Upper lobe of left lung (tissue), 4 donors: ENCODE measurements around the gene KLHL30.

Experiments used
- EP300 ChIP-seq, 4 donors: sonication (generic); formaldehyde crosslinking; IDR thresholded peaks; one replicate each; pipeline ENCODE4 v1.5.1; 2017; ENCODE audit warnings: antibody characterized with exemption in 4 of 4, control low read depth in 2 of 4
- POLR2A ChIP-seq, 4 donors: fragments of 450-650 bp; IDR thresholded peaks; one replicate each; pipeline ENCODE4 v1.5.1; 2016 to 2017; ENCODE audit warnings: antibody characterized with exemption in 4 of 4, mild to moderate bottlenecking in 2 of 4
- POLR2AphosphoS5 ChIP-seq, 2 donors: sonication (generic); formaldehyde crosslinking; IDR thresholded peaks; one replicate each; pipeline ENCODE4 v1.5.1; 2017; ENCODE audit warnings: antibody characterized with exemption in 2 of 2
- TF ChIP-seq, protein P1 (sequence below), 6 experiments: fragments of 450-650 bp in 4 of 6; fragments of 200-600 bp in 2 of 6; sonication (generic) in 2 of 6; IDR thresholded peaks; one replicate each; pipeline ENCODE4 v1.5.1; 2016 to 2019; ENCODE audit warnings: antibody characterized with exemption in 6 of 6

- TF ChIP-seq POLR2A (IDR thresholded peaks at IDR 0.05) (no peak), POLR2AphosphoS5 (IDR thresholded peaks at IDR 0.05) (no peak), EP300 (IDR thresholded peaks at IDR 0.05) (no peak)
- TF ChIP-seq, protein P1, sequence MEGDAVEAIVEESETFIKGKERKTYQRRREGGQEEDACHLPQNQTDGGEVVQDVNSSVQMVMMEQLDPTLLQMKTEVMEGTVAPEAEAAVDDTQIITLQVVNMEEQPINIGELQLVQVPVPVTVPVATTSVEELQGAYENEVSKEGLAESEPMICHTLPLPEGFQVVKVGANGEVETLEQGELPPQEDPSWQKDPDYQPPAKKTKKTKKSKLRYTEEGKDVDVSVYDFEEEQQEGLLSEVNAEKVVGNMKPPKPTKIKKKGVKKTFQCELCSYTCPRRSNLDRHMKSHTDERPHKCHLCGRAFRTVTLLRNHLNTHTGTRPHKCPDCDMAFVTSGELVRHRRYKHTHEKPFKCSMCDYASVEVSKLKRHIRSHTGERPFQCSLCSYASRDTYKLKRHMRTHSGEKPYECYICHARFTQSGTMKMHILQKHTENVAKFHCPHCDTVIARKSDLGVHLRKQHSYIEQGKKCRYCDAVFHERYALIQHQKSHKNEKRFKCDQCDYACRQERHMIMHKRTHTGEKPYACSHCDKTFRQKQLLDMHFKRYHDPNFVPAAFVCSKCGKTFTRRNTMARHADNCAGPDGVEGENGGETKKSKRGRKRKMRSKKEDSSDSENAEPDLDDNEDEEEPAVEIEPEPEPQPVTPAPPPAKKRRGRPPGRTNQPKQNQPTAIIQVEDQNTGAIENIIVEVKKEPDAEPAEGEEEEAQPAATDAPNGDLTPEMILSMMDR (IDR thresholded peaks at IDR 0.05) = no peak
Observed at GRCh38 chr2:238136820-238137537, 1.5 kb upstream of the KLHL30 start.
